Measurements from ENCODE around the gene ACY1. TPM values are rescaled to one million over a fixed set of nuclear protein-coding genes. Genes with fewer than 3 reads are reported as not detected.
A peak's percentile ranks its signal among the peaks of the same experiment; 100 is the strongest.

The ACY1 gene
- total and polyA plus RNA-seq, 11 donors: 14.8 to 45.3 (median 25.4) TPM

GRCh38 chr3:51977446-51978142 lies 5.7 kb upstream of the ACY1 start:
- H3K27ac ChIP-seq: peak overlapping the region in 2 of 12 donors; percentile 49 to 95
- H3K9me3 ChIP-seq: no peaks in the 10 kb centered on the region
- H3K27me3 ChIP-seq: no peaks in the 10 kb centered on the region
- intact Hi-C loops (cut with DNase I): loop anchor here in 1 of 10 donors (5.0 kb wide), 1 partner anchor 35 kb away; the partner anchor contains the start of genes PARP3 and RRP9
- no peak for TF ChIP-seq CTCF (IDR thresholded peaks at IDR 0.05)
- no peak for TF ChIP-seq POLR2A (IDR thresholded peaks at IDR 0.05)
- H3K4me1 ChIP-seq: peaks cover 9 to 43% (median 30%) of the 10 kb centered on the region in 12 donors
- ATAC-seq (no peak), DNase-seq (no peak)
- no peak overlapping the region for H3K4me3 ChIP-seq
- peaks cover 0 to 4% (median 0%) of the 10 kb centered on the region in 9 donors for H3K36me3 ChIP-seq
- WGBS, 4 donors: 85 to 91% (median 88%) methylated on average over 8 to 9 of the region's 9 CpGs

- Histone ChIP-seq H3K27me3 (no peaks in the 10 kb centered on the region), H3K36me3 (peaks cover 0 to 4% (median 0%) of the 10 kb centered on the region in 9 donors), H3K4me3 (no peak overlapping the region), H3K9me3 (no peaks in the 10 kb centered on the region), H3K4me1 (peaks cover 9 to 41% (median 30%) of the 10 kb centered on the region in 12 donors), H3K27ac (no peak overlapping the region)
- 84 to 92% (median 89%) methylated on average over 4 of the region's 4 CpGs for WGBS, 4 donors
- intact Hi-C loops (cut with DNase I): loop anchor here in 1 of 10 donors (5.0 kb wide), 1 partner anchor 36 kb away; the partner anchor contains the start of genes PARP3 and RRP9
- TF ChIP-seq POLR2A (IDR thresholded peaks at IDR 0.05) (no peak), CTCF (IDR thresholded peaks at IDR 0.05) (no peak)
- ATAC-seq (no peak), DNase-seq (no peak)
These were observed 5.2 kb upstream of the ACY1 start for GRCh38 chr3:51978143-51978502.

GRCh38 chr3:51980253-51980652 lies 3.1 kb upstream of the ACY1 start:
- Histone ChIP-seq H3K4me1 (peaks cover 5 to 39% (median 29%) of the 10 kb centered on the region in 12 donors), H3K36me3 (peaks cover 0 to 4% (median 0%) of the 10 kb centered on the region in 9 donors), H3K27me3 (no peaks in the 10 kb centered on the region), H3K4me3 (no peak overlapping the region), H3K27ac (no peak overlapping the region), H3K9me3 (no peaks in the 10 kb centered on the region)
- ATAC-seq: no peak
- WGBS, 4 donors: 97 to 100% (median 98%) methylated on average over 10 of the region's 10 CpGs
- no peak for TF ChIP-seq CTCF (IDR thresholded peaks at IDR 0.05)
- no peak for TF ChIP-seq POLR2A (IDR thresholded peaks at IDR 0.05)
- intact Hi-C loops (cut with DNase I): no loop called here
- no peak for DNase-seq

- Histone ChIP-seq H3K4me1 (peaks cover 5 to 29% (median 20%) of the 10 kb centered on the region in 12 donors), H3K36me3 (peaks cover 0 to 4% (median 0%) of the 10 kb centered on the region in 9 donors), H3K27ac (peak overlapping the region; percentile 92 to 98 (median 95)), H3K4me3 (peak overlapping the region; percentile 38 to 84 (median 70)), H3K27me3 (no peaks in the 10 kb centered on the region), H3K9me3 (no peaks in the 10 kb centered on the region)
- TF ChIP-seq CTCF (IDR thresholded peaks at IDR 0.05) (peak in 10 of 12 donors; percentile 10 to 49 (median 33)), POLR2A (IDR thresholded peaks at IDR 0.05) (no peak)
- intact Hi-C loops (cut with DNase I): no loop called here
- ATAC-seq (peak; percentile 2 to 40 (median 18)), DNase-seq (no peak)
- 13 to 20% (median 15%) methylated on average over 4 of the region's 4 CpGs for WGBS, 4 donors
These were observed 940 bp upstream of the ACY1 start for GRCh38 chr3:51982352-51982837.
